Right forelimb (tissue), 1 donor: ENCODE measurements around the gene FCHSD1.

ENCODE experiments used
- DNase-seq: peaks from one replicate; pipeline ENCODE4 v3.0.0-alpha.2; 2018

The FCHSD1 gene

GRCh38 chr5:141650851-141651727 lies at the start of gene FCHSD1:
Gene FCHSD1 (minus strand): TSS chr5:141651418. CDS start chr5:141651368, 50 bp downstream.
- DNase-seq, result peak; percentile 91

GRCh38 chr5:141697586-141697985 lies 46.4 kb upstream of the FCHSD1 start:
- DNase-seq, result no peak

- DNase-seq, result no peak
Observed at GRCh38 chr5:141696431-141696830, 45.2 kb upstream of the FCHSD1 start.

- DNase-seq, result no peak
Observed at GRCh38 chr5:141695627-141696215, 44.5 kb upstream of the FCHSD1 start.

- DNase-seq, result no peak
Observed at GRCh38 chr5:141694479-141694878, 43.3 kb upstream of the FCHSD1 start.

GRCh38 chr5:141692919-141693725 lies 41.9 kb upstream of the FCHSD1 start:
- DNase-seq, result no peak

GRCh38 chr5:141692533-141692888 lies 41.3 kb upstream of the FCHSD1 start:
- DNase-seq, result no peak

GRCh38 chr5:141691867-141692532 lies 40.8 kb upstream of the FCHSD1 start:
- DNase-seq, result peak; percentile 92

- DNase-seq, result no peak
Observed at GRCh38 chr5:141691286-141691866, 40.2 kb upstream of the FCHSD1 start.

GRCh38 chr5:141686648-141687416 lies 35.6 kb upstream of the FCHSD1 start:
- no peak for DNase-seq

- no peak for DNase-seq
Observed at GRCh38 chr5:141685591-141685990, 34.4 kb upstream of the FCHSD1 start.

- no peak for DNase-seq
Observed at GRCh38 chr5:141683596-141684141, 32.5 kb upstream of the FCHSD1 start.

GRCh38 chr5:141681695-141682641 lies 30.8 kb upstream of the FCHSD1 start, which contains the start of gene ARAP3:
Gene ARAP3 (minus strand): TSS chr5:141682230. CDS start chr5:141680486, 1,744 bp downstream.
- DNase-seq, result peak; percentile 77

GRCh38 chr5:141681295-141681694 lies 30.1 kb upstream of the FCHSD1 start:
- no peak for DNase-seq

- no peak for DNase-seq
Observed at GRCh38 chr5:141680751-141681201, 29.6 kb upstream of the FCHSD1 start.

GRCh38 chr5:141680178-141680577 lies 29.0 kb upstream of the FCHSD1 start:
- DNase-seq, result no peak

GRCh38 chr5:141677415-141677814 lies 26.2 kb upstream of the FCHSD1 start:
- no peak for DNase-seq

GRCh38 chr5:141675672-141676071 lies 24.5 kb upstream of the FCHSD1 start:
- DNase-seq, result no peak

- no peak for DNase-seq
Observed at GRCh38 chr5:141674747-141675146, 23.5 kb upstream of the FCHSD1 start.
